Neuronal stem cell (in vitro differentiated cells): ENCODE data around the gene GUF1.
"Not testable (repeated sequence)": the region's sequence is repeated elsewhere in the genome, so short reads cannot be mapped to it uniquely, and the experiment has no call there.

Source experiments
- DNase-seq: peaks from one replicate; pipeline ENCODE4 v3.0.0-alpha.2; 2013; ENCODE audit warnings: low spot score
- H2AFZ ChIP-seq: one replicate; pipeline ENCODE4 v1.6.1; 2013; ENCODE audit warnings: mild to moderate bottlenecking, low read length, inconsistent platforms
- H2AK5ac ChIP-seq: 2 replicates; pipeline ENCODE4 v1.6.1; 2013; ENCODE audit warnings: low read depth, mild to moderate bottlenecking, inconsistent platforms, low read length, moderate library complexity, mixed read lengths
- H2BK120ac ChIP-seq: 2 replicates; pipeline ENCODE4 v1.6.1; 2013; ENCODE audit warnings: low read depth, mild to moderate bottlenecking, inconsistent platforms, low read length, moderate library complexity, mixed read lengths
- H2BK12ac ChIP-seq: one replicate; pipeline ENCODE4 v1.6.1; 2013; ENCODE audit warnings: low read length, inconsistent platforms
- H2BK15ac ChIP-seq: 2 replicates; pipeline ENCODE4 v1.6.1; 2013; ENCODE audit warnings: mild to moderate bottlenecking, low read length, inconsistent platforms, mixed read lengths
- H2BK5ac ChIP-seq: one replicate; pipeline ENCODE4 v1.6.1; 2013; ENCODE audit warnings: inconsistent platforms, mild to moderate bottlenecking, low read length, moderate library complexity
- H3K14ac ChIP-seq: one replicate; pipeline ENCODE4 v1.6.1; 2013; ENCODE audit warnings: low read length, inconsistent platforms
- H3K18ac ChIP-seq: 2 replicates; pipeline ENCODE4 v1.6.1; 2013; ENCODE audit warnings: low read length, inconsistent platforms
- H3K23ac ChIP-seq: 2 replicates; pipeline ENCODE4 v1.6.1; 2013; ENCODE audit warnings: low read depth, mild to moderate bottlenecking, mixed read lengths, low read length, inconsistent platforms; ENCODE audit not compliant: poor library complexity
- H3K27ac ChIP-seq: replicated peaks from 3 replicates; pipeline ENCODE4 v1.5.1; 2013; ENCODE audit warnings: low read length, inconsistent platforms
- H3K27me3 ChIP-seq, 3 experiments: 2 replicates each; pipeline ENCODE4 v1.6.1; 2013; ENCODE audit warnings: low read length in 3 of 3, mild to moderate bottlenecking in 2 of 3, inconsistent platforms in 1 of 3, low read depth in 1 of 3, mixed read lengths in 1 of 3, moderate library complexity in 1 of 3; ENCODE audit not compliant: control insufficient read depth in 3 of 3, insufficient read depth in 3 of 3
- H3K36me3 ChIP-seq, 2 donors: replicated peaks in 1 of 2; 2 replicates each; pipeline ENCODE4 v1.6.1; 2013; ENCODE audit warnings: low read length in 2 of 2; ENCODE audit not compliant: control insufficient read depth in 2 of 2, insufficient read depth in 2 of 2
- H3K4ac ChIP-seq: 2 replicates; pipeline ENCODE4 v1.6.1; 2013; ENCODE audit warnings: inconsistent platforms, mild to moderate bottlenecking, low read length, moderate library complexity
- H3K4me1 ChIP-seq, 2 donors: 1 replicate in 1 of 2; 2 replicates in 1 of 2; pipeline ENCODE4 v1.6.1; 2013; ENCODE audit warnings: low read length in 2 of 2, low read depth in 1 of 2; ENCODE audit not compliant: control insufficient read depth in 2 of 2, insufficient read depth in 1 of 2
- H3K4me2 ChIP-seq: one replicate; pipeline ENCODE4 v1.6.1; 2013; ENCODE audit warnings: mild to moderate bottlenecking, low read length, inconsistent platforms; ENCODE audit not compliant: insufficient read depth, poor library complexity, severe bottlenecking
- H3K4me3 ChIP-seq, 2 donors: 2 replicates each; pipeline ENCODE4 v1.5.1; 2013; ENCODE audit warnings: low read length in 2 of 2, mild to moderate bottlenecking in 2 of 2, inconsistent platforms in 1 of 2, moderate library complexity in 1 of 2
- H3K79me1 ChIP-seq: one replicate; pipeline ENCODE4 v1.6.1; 2013; ENCODE audit warnings: low read depth, mild to moderate bottlenecking, inconsistent platforms, low read length, moderate library complexity
- H3K9ac ChIP-seq: one replicate; pipeline ENCODE4 v1.6.1; 2013; ENCODE audit warnings: mild to moderate bottlenecking, low read depth, low read length, inconsistent platforms; ENCODE audit not compliant: poor library complexity
- H3K9me3 ChIP-seq, 2 donors: replicated peaks in 1 of 2; 2 replicates each; pipeline versions ENCODE3 to v1.6.1; 2013; ENCODE audit warnings: low read length in 2 of 2, mild to moderate bottlenecking in 2 of 2, inconsistent platforms in 1 of 2, low read depth in 1 of 2, mixed read lengths in 1 of 2, moderate library complexity in 1 of 2; ENCODE audit not compliant: control insufficient read depth in 2 of 2, insufficient read depth in 1 of 2
- H4K8ac ChIP-seq: one replicate; pipeline ENCODE4 v1.6.1; 2013; ENCODE audit warnings: low read depth, mild to moderate bottlenecking, inconsistent platforms, low read length, moderate library complexity
- H4K91ac ChIP-seq: one replicate; pipeline ENCODE4 v1.6.1; 2013; ENCODE audit warnings: low read length, low read depth, mild to moderate bottlenecking, inconsistent platforms; ENCODE audit not compliant: poor library complexity
- WGBS, 2 donors: extraction: QIAGEN DNeasy Blood & Tissue Kit; methylation state at CpG; one replicate each; pipeline ENCODE4 v1.1.7; 2013; ENCODE audit warnings: missing lambda C conversion rate in 2 of 2, mixed read lengths in 1 of 2; ENCODE audit not compliant: insufficient read length in 2 of 2, insufficient replicate concordance in 1 of 2; ENCODE audit errors: extremely low coverage in 2 of 2; 5-methylcytosine and 5-hydroxymethylcytosine counted together

GUF1 gene

GRCh38 chr4:44725726-44726037 lies 47.5 kb downstream of the GUF1 start:
- peak overlapping the region; percentile 90 for H3K9ac ChIP-seq
- no CpG with 5 or more reads among the region's 9 CpGs for WGBS, 2 donors
- no peak overlapping the region for H4K91ac ChIP-seq
- peak overlapping the region; percentile 53 for H2BK5ac ChIP-seq
- H2AFZ ChIP-seq = peak overlapping the region; percentile 98
- H2AK5ac ChIP-seq = no peak overlapping the region
- no peak overlapping the region for H2BK120ac ChIP-seq
- no peaks in the 10 kb centered on the region for H3K27me3 ChIP-seq
- H3K18ac ChIP-seq = peak overlapping the region; percentile 98
- no peak for DNase-seq
- no peak overlapping the region for H2BK12ac ChIP-seq
- H3K23ac ChIP-seq = peak overlapping the region; percentile 17
- peaks cover 0 to 2% of the 10 kb centered on the region in 2 donors for H3K36me3 ChIP-seq
- peaks cover 5 to 6% of the 10 kb centered on the region in 2 donors for H3K4me1 ChIP-seq
- H3K9me3 ChIP-seq = no peaks in the 10 kb centered on the region
- peak overlapping the region; percentile 59 for H3K27ac ChIP-seq
- peak overlapping the region; percentile 39 for H2BK15ac ChIP-seq
- peak overlapping the region; percentile 83 to 95 for H3K4me3 ChIP-seq
- peak overlapping the region; percentile 82 for H3K4me2 ChIP-seq
- no peak overlapping the region for H4K8ac ChIP-seq
- H3K4ac ChIP-seq = no peak overlapping the region
- H3K14ac ChIP-seq = no peak overlapping the region
- H3K79me1 ChIP-seq = no peaks in the 10 kb centered on the region

GRCh38 chr4:44726038-44726871 lies 48.0 kb downstream of the GUF1 start, which contains the start of gene GNPDA2:
Gene GNPDA2 (minus strand): TSS chr4:44726556. CDS start chr4:44722207, 4,349 bp downstream.
- no peaks in the 10 kb centered on the region for H3K9me3 ChIP-seq
- no peaks in the 10 kb centered on the region for H3K27me3 ChIP-seq
- H2BK12ac ChIP-seq = no peak within 1 kb of the TSS
- no peak within 1 kb of the TSS for H3K14ac ChIP-seq
- peak within 1 kb of the TSS; percentile 39 for H2BK15ac ChIP-seq
- peak within 1 kb of the TSS; percentile 83 to 95 for H3K4me3 ChIP-seq
- WGBS, 2 donors = no CpG with 5 or more reads among the region's 65 CpGs
- peak within 1 kb of the TSS; percentile 53 for H2BK5ac ChIP-seq
- H3K79me1 ChIP-seq = no peaks in the 10 kb centered on the region
- no peak within 1 kb of the TSS for H2AK5ac ChIP-seq
- peak within 1 kb of the TSS; percentile 98 for H3K18ac ChIP-seq
- H4K91ac ChIP-seq = no peak within 1 kb of the TSS
- peaks cover 5 to 6% of the 10 kb centered on the region in 2 donors for H3K4me1 ChIP-seq
- peak; percentile 78 for DNase-seq
- no peak within 1 kb of the TSS for H4K8ac ChIP-seq
- H2AFZ ChIP-seq = peak within 1 kb of the TSS; percentile 98
- no peak within 1 kb of the TSS for H2BK120ac ChIP-seq
- H3K36me3 ChIP-seq = no peaks in the 10 kb centered on the region
- peak within 1 kb of the TSS; percentile 82 for H3K4me2 ChIP-seq
- peak within 1 kb of the TSS; percentile 90 for H3K9ac ChIP-seq
- no peak within 1 kb of the TSS for H3K4ac ChIP-seq
- H3K23ac ChIP-seq = peak within 1 kb of the TSS; percentile 17
- H3K27ac ChIP-seq = peak within 1 kb of the TSS; percentile 59

- H3K4me2 ChIP-seq = no peak overlapping the region
- peaks cover 5 to 6% of the 10 kb centered on the region in 2 donors for H3K4me1 ChIP-seq
- H4K8ac ChIP-seq = no peak overlapping the region
- no peaks in the 10 kb centered on the region for H3K79me1 ChIP-seq
- H2BK5ac ChIP-seq = no peak overlapping the region
- H2BK120ac ChIP-seq = no peak overlapping the region
- H3K4me3 ChIP-seq = no peak overlapping the region
- H3K14ac ChIP-seq = no peak overlapping the region
- H3K18ac ChIP-seq = no peak overlapping the region
- no peaks in the 10 kb centered on the region for H3K27me3 ChIP-seq
- WGBS, 2 donors = no CpG with 5 or more reads among the region's 6 CpGs
- no peak for DNase-seq
- no peak overlapping the region for H4K91ac ChIP-seq
- no peak overlapping the region for H3K9ac ChIP-seq
- no peaks in the 10 kb centered on the region for H3K9me3 ChIP-seq
- H2AK5ac ChIP-seq = no peak overlapping the region
- no peak overlapping the region for H3K23ac ChIP-seq
- peak overlapping the region; percentile 98 for H2AFZ ChIP-seq
- H2BK12ac ChIP-seq = no peak overlapping the region
- H3K36me3 ChIP-seq = no peaks in the 10 kb centered on the region
- no peak overlapping the region for H3K27ac ChIP-seq
- no peak overlapping the region for H2BK15ac ChIP-seq
- H3K4ac ChIP-seq = no peak overlapping the region
Observed at GRCh38 chr4:44727471-44727870, 49.3 kb downstream of the GUF1 start.

GRCh38 chr4:44728694-44729093 lies 50.5 kb downstream of the GUF1 start:
- not testable (repeated sequence) for H3K14ac ChIP-seq, H3K27ac ChIP-seq, H3K27me3 ChIP-seq, H3K23ac ChIP-seq, H3K4ac ChIP-seq, H3K36me3 ChIP-seq, H3K18ac ChIP-seq, H3K4me2 ChIP-seq, H2BK12ac ChIP-seq, DNase-seq, H2BK5ac ChIP-seq, H3K4me1 ChIP-seq, H3K9ac ChIP-seq, H4K8ac ChIP-seq, H2AFZ ChIP-seq, H2BK15ac ChIP-seq, H2AK5ac ChIP-seq, H4K91ac ChIP-seq, H3K79me1 ChIP-seq, H2BK120ac ChIP-seq, H3K4me3 ChIP-seq, H3K9me3 ChIP-seq
- WGBS, 2 donors = no CpG with 5 or more reads among the region's 9 CpGs
